MM.1S (cell line): ENCODE measurements around the gene SLC25A1.

Source experiments
- CTCF ChIP-seq: fragments of 300-600 bp; sonication (generic); IDR thresholded peaks from 2 replicates; pipeline ENCODE4 v1.5.1; 2016; ENCODE audit warnings: antibody characterized with exemption, low read length, mixed read lengths
- EZH2 ChIP-seq: fragments of 300-600 bp; sonication (generic); optimal IDR thresholded peaks from 2 replicates; pipeline ENCODE3; 2017; ENCODE audit warnings: low read depth, mild to moderate bottlenecking, antibody characterized with exemption, low read length, mixed read lengths

- TF ChIP-seq CTCF (no peak), EZH2 (no peak)
Measured at GRCh38 chr22:19218541-19219233, 40.2 kb upstream of the SLC25A1 start.
